GM12878 (cell line): ENCODE data around the gene TELO2.

Source experiments
- BCL3 ChIP-seq: IDR thresholded peaks from 2 replicates; pipeline ENCODE4 v1.6.1; 2011; ENCODE audit warnings: borderline replicate concordance, low read depth, mild to moderate bottlenecking, moderate library complexity, low read length; ENCODE audit not compliant: insufficient read depth, poor library complexity, severe bottlenecking
- EZH2 ChIP-seq: IDR thresholded peaks from 2 replicates; pipeline ENCODE4 v1.6.1; 2012; ENCODE audit warnings: low read depth, mild to moderate bottlenecking, control low read depth, inconsistent platforms, low read length, borderline replicate concordance; ENCODE audit not compliant: control insufficient read depth
- SMC3 ChIP-seq: IDR thresholded peaks from 2 replicates; pipeline ENCODE4 v1.6.1; 2011; ENCODE audit warnings: low read length, improper control_type of control experiment, borderline replicate concordance
- USF1 ChIP-seq: IDR thresholded peaks from 2 replicates; pipeline ENCODE4 v1.6.1; 2011; ENCODE audit warnings: borderline replicate concordance, low read depth, mild to moderate bottlenecking, moderate library complexity, mixed read lengths, low read length; ENCODE audit not compliant: insufficient read depth; ENCODE audit errors: extremely low read length

GRCh38 chr16:1451702-1452392 lies 41.3 kb upstream of the TELO2 start:
- TF ChIP-seq USF1 (no peak), EZH2 (no peak), SMC3 (no peak), BCL3 (no peak)
